DND-41 (cell line): Measurements from ENCODE around the gene TNRC6B.

Experiments used
- ATAC-seq: fragments of 200-7000 bp; cut with Tn5 transposase; 3 replicates; pipeline ENCODE4 v1.9.1; 2021; ENCODE audit warnings: low read depth; ENCODE audit not compliant: insufficient read depth
- DNase-seq: peaks from one replicate; pipeline ENCODE4 v3.0.0-alpha.2; 2020
- H2AFZ ChIP-seq: 2 replicates; pipeline ENCODE4 v1.6.0; 2012; ENCODE audit warnings: low read depth, low read length
- H3K27ac ChIP-seq: 2 replicates; pipeline ENCODE4 v1.5.1; 2012; ENCODE audit warnings: low read length, inconsistent platforms
- H3K27me3 ChIP-seq: fragments of 200-600 bp; sonication (generic); 2 replicates; pipeline ENCODE4 v1.6.0; 2012; ENCODE audit warnings: low read length, mild to moderate bottlenecking, inconsistent platforms; ENCODE audit not compliant: insufficient read depth, poor library complexity
- H3K36me3 ChIP-seq: 2 replicates; pipeline ENCODE4 v1.5.1; 2012; ENCODE audit warnings: low read length, inconsistent platforms; ENCODE audit not compliant: insufficient read depth
- H3K4me1 ChIP-seq: 2 replicates; pipeline ENCODE4 v1.5.1; 2012; ENCODE audit warnings: mild to moderate bottlenecking, low read length; ENCODE audit not compliant: insufficient read depth
- H3K4me2 ChIP-seq: 2 replicates; pipeline ENCODE4 v1.6.0; 2012; ENCODE audit warnings: mild to moderate bottlenecking, moderate library complexity, low read length, inconsistent platforms; ENCODE audit not compliant: insufficient read depth
- H3K4me3 ChIP-seq, 2 experiments: fragments of 200-600 bp in 1 of 2; shearing (Covaris generic) in 1 of 2; 2 replicates each; pipeline ENCODE4 v1.5.1; 2012 to 2016; ENCODE audit warnings: inconsistent platforms in 2 of 2, low read length in 2 of 2, mild to moderate bottlenecking in 2 of 2, low read depth in 1 of 2, moderate library complexity in 1 of 2
- H3K79me2 ChIP-seq: 2 replicates; pipeline ENCODE4 v1.6.0; 2012; ENCODE audit warnings: low read length, inconsistent platforms; ENCODE audit not compliant: insufficient read depth
- H3K9ac ChIP-seq: 2 replicates; pipeline ENCODE4 v1.6.0; 2012; ENCODE audit warnings: low read depth, mild to moderate bottlenecking, inconsistent platforms, low read length, moderate library complexity
- H3K9me3 ChIP-seq: 2 replicates; pipeline ENCODE4 v1.5.1; 2012; ENCODE audit warnings: low read length, moderate library complexity, mild to moderate bottlenecking, inconsistent platforms; ENCODE audit not compliant: insufficient read depth, severe bottlenecking
- H4K20me1 ChIP-seq: 2 replicates; pipeline ENCODE4 v1.6.0; 2012; ENCODE audit warnings: low read length; ENCODE audit not compliant: insufficient read depth
- EZH2 ChIP-seq: IDR thresholded peaks from 3 replicates; pipeline ENCODE4 v1.6.1; 2012; ENCODE audit warnings: borderline replicate concordance, low read depth, mild to moderate bottlenecking, moderate library complexity, low read length, inconsistent platforms; ENCODE audit not compliant: severe bottlenecking
- TF ChIP-seq, protein P1 (sequence below): IDR thresholded peaks from 2 replicates; pipeline ENCODE4 v1.5.1; 2012; ENCODE audit warnings: borderline replicate concordance, low read length, moderate library complexity, mild to moderate bottlenecking; ENCODE audit not compliant: poor library complexity, severe bottlenecking; ENCODE audit errors: extremely low read depth

The TNRC6B gene

DNA sequence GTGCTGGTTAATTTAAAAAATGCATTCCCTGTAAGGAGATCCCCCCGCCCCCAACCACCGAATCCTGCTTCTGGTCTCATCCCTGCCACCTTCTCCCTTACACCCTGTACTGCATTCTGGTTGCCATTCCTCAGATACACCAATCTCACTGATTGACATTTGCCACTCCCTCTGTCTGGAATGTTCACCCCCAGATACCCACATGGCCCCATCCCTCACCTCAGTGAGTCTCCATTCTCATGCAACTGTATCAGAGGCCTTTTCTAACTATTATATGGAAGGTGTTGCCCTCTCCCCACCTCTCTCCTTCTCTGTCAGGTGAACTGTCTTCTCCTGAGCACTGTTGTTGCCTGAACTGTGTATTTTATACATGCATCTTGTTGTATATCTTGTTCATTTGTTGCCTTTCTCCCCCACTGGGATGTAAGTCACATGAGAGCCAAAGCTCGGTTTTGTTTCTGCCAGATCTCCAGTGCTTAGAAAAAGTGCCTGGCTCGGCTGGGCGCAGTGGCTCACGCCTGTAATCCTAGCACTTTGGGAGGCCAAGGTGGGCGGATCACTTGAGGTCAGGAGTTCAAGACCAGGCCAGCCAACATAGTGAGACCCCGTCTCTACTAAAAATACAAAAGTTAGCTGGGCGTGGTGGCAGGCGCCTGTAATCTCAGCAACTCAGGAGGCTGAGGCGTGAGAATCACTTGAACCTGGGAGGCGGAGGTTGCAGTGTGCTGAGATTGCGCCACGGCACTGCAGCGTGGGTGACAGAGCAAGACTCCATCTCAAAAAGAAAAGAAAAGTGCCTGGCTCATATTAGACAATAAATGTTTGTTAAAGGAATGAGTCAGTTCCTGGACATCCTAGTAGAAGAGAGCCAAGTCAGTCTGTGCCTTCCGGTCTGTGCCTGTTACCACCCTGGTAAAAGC is 61.0 kb downstream of the TNRC6B start:
- Histone ChIP-seq H4K20me1 (peaks cover 51% of the 10 kb centered on the region), H3K27ac (no peak overlapping the region), H3K4me3 (no peak overlapping the region), H3K36me3 (peaks cover 4% of the 10 kb centered on the region; the same call in 1 of the 2 replicates), H3K9ac (no peak overlapping the region), H3K9me3 (no peaks in the 10 kb centered on the region), H3K4me2 (no peak overlapping the region), H3K4me1 (peaks cover 11% of the 10 kb centered on the region), H3K27me3 (no peaks in the 10 kb centered on the region), H2AFZ (no peak overlapping the region), H3K79me2 (peaks cover 93% of the 10 kb centered on the region)
- ATAC-seq (no peak), DNase-seq (no peak)
- TF ChIP-seq EZH2, result no peak
- TF ChIP-seq, protein P1, sequence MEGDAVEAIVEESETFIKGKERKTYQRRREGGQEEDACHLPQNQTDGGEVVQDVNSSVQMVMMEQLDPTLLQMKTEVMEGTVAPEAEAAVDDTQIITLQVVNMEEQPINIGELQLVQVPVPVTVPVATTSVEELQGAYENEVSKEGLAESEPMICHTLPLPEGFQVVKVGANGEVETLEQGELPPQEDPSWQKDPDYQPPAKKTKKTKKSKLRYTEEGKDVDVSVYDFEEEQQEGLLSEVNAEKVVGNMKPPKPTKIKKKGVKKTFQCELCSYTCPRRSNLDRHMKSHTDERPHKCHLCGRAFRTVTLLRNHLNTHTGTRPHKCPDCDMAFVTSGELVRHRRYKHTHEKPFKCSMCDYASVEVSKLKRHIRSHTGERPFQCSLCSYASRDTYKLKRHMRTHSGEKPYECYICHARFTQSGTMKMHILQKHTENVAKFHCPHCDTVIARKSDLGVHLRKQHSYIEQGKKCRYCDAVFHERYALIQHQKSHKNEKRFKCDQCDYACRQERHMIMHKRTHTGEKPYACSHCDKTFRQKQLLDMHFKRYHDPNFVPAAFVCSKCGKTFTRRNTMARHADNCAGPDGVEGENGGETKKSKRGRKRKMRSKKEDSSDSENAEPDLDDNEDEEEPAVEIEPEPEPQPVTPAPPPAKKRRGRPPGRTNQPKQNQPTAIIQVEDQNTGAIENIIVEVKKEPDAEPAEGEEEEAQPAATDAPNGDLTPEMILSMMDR, result no peak

DNA sequence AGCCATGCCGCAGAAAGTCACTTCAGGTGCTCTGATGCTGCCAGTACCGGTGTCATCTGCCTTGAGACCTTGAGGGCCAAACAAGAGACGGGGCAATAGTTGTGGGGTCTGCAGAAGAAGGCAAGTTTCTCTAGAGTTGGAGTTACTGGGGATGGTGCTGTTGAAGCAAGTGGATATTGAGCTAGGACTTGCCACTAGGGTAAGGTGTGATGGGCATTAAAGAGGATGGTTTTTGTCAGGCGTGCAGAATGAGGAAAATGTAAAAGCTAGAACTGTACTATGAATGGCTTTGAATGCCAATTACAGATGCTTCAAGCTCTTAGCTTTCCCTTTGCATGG is 61.6 kb downstream of the TNRC6B start:
- Histone ChIP-seq H3K79me2 (peaks cover 92% of the 10 kb centered on the region), H4K20me1 (peaks cover 51% of the 10 kb centered on the region), H3K4me2 (no peak overlapping the region), H3K9me3 (no peaks in the 10 kb centered on the region), H3K27me3 (no peaks in the 10 kb centered on the region), H2AFZ (no peak overlapping the region), H3K4me1 (peaks cover 17% of the 10 kb centered on the region), H3K27ac (no peak overlapping the region), H3K4me3 (no peak overlapping the region), H3K9ac (no peak overlapping the region), H3K36me3 (peaks cover 4% of the 10 kb centered on the region; the same call in 1 of the 2 replicates)
- ATAC-seq (no peak), DNase-seq (no peak)
- TF ChIP-seq, protein P1, result no peak
- TF ChIP-seq EZH2, result no peak

DNA sequence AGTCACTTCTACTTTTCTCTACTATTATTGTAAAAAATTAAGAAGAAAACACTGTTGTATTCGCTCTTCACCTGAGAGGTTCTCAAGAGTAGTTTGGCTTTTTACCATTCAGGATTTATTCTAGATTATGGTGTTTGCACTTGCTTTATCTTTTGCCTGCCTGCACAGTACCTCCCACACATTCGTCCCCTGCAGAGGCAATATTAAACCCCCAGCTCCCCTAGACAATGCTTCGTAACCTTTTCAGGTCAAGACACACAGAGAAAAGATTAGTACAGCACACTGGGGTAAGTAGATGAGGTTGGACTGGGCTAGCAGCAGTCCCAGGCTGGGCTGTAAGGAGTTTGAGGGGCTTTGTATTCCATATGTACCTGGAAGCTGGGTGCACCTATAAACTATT is 62.4 kb downstream of the TNRC6B start:
- Histone ChIP-seq H3K4me2 (no peak overlapping the region), H3K27ac (no peak overlapping the region), H3K79me2 (peaks cover 92% of the 10 kb centered on the region)

More for the DNA sequence above, 62.4 kb downstream of the TNRC6B start:
- DNase-seq (no peak), ATAC-seq (no peak)
- TF ChIP-seq, protein P1, result no peak
- TF ChIP-seq EZH2, result no peak
- H3K36me3 ChIP-seq, result peaks cover 4% of the 10 kb centered on the region; the same call in 1 of the 2 replicates
- H3K4me3 ChIP-seq, result no peak overlapping the region
- no peak overlapping the region for H3K9ac ChIP-seq
- no peak overlapping the region for H2AFZ ChIP-seq
- no peaks in the 10 kb centered on the region for H3K27me3 ChIP-seq
- H3K4me1 ChIP-seq, result peaks cover 19% of the 10 kb centered on the region
- H4K20me1 ChIP-seq, result peaks cover 55% of the 10 kb centered on the region
- no peaks in the 10 kb centered on the region for H3K9me3 ChIP-seq
